H7 (cell line): ENCODE data around the gene FUT8. TPM values are rescaled to one million over a fixed set of nuclear protein-coding genes. Genes with fewer than 3 reads are reported as not detected.

Experiments used
- DNase-seq: peaks from one replicate; pipeline ENCODE4 v3.0.0; 2012
- H3K27me3 ChIP-seq: 2 replicates; pipeline ENCODE4 v1.6.0; 2011; ENCODE audit warnings: mild to moderate bottlenecking, low read length; ENCODE audit not compliant: control insufficient read depth, insufficient read depth
- H3K36me3 ChIP-seq: replicated peaks from 2 replicates; pipeline ENCODE4 v1.5.1; 2011; ENCODE audit warnings: low read length; ENCODE audit not compliant: control insufficient read depth, insufficient read depth
- H3K4me3 ChIP-seq: 2 replicates; pipeline ENCODE4 v1.5.1; 2011; ENCODE audit warnings: low read depth, mild to moderate bottlenecking, control low read depth, low read length, moderate library complexity; ENCODE audit not compliant: insufficient read depth
- total RNA-seq: library from RNA; depleted of rRNA; stranded (reverse); fragments of >200 nt; shearing (Covaris generic); gene quantifications from 2 replicates; pipeline ENCODE4 v1.2.3, GENCODE V29; 2014

The FUT8 gene
- total RNA-seq, 1 experiment from 2014 or later: 34.9 TPM

DNA sequence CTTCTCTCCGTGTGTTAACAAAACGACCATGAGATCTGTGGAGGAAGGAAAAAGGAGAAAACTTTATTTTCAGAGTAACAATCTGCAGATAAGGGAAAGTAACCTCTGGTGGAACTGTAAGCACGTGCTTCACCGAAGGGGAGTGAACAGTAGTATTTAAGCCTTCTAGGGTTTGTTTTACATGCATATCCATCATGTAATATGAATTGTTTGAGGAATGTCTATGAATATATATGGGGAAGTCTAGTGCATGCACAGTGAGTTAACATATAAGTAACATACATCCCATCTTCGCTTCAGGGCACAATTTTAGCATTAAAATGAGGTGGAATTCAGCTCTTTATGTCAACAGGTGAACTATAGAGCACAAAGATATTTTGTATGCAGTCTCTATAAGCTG is 101.1 kb downstream of the FUT8 start:
- H3K4me3 ChIP-seq: no peak overlapping the region
- no peak for DNase-seq
- H3K27me3 ChIP-seq: peaks cover 8% of the 10 kb centered on the region
- no peaks in the 10 kb centered on the region for H3K36me3 ChIP-seq

DNA sequence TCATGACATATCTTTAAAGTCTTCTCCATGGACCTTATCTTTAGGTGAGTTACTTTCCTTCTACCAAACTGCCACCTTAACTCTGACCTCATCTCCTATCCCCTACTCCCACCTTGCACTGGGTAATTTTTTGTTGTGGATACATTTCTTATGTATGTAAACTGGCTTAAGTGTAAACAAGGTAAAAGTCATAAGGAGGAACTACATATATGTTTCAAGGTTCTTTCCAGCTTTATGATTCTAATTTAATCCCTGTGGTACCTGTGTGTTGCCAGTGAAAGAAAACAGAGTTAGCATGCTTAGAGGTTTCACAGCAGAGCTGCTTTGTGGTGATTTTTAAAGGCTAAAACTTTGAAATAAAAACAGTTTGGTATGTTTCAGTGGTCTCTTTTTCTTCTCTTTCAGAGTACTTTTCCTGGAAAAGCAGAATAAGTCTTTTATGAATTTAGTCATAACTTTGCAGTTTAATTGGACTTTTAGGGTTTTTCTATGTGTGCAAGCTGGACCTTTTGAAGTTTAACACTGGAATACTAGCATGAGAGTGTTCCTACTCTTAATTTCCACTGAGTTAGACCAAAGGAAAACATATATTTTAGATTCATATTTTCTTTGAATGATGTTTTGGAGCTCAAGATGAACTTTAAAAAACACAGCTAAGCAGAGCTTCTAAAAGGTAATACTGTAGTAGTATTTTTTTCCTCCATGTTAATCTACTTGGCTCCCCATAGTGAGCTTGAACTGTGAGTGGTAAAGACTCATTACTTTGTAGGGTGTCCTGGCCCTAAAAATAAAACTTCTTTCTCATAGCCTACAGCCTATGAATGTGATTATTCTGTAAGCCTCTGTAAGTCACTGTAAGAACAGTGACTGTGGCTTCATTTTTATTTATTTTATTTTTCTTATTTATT is 105.4 kb downstream of the FUT8 start:
- Histone ChIP-seq H3K36me3 (no peaks in the 10 kb centered on the region), H3K4me3 (no peak overlapping the region), H3K27me3 (no peaks in the 10 kb centered on the region)
- DNase-seq: no peak

DNA sequence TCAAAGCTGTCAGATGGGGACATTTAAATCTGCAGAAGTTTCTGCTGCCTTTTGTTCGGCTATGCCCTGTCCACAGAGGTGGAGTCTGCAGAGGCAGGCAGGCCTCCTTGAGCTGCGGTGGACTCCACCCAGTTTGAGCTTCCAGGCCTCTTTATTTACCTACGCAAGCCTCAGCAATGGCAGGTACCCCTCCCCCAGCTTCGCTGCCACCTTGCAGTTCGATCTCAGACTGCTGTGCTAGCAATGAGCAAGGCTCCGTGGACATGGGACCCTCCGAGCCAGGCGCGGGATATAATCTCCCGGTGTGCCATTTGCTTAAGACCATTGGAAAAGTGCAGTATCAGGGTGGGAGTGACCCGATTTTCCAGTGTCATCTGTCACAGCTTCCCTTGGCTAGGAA is 115.5 kb downstream of the FUT8 start:
- H3K36me3 ChIP-seq: no peaks in the 10 kb centered on the region
- no peak for DNase-seq
- no peak overlapping the region for H3K4me3 ChIP-seq
- no peaks in the 10 kb centered on the region for H3K27me3 ChIP-seq

DNA sequence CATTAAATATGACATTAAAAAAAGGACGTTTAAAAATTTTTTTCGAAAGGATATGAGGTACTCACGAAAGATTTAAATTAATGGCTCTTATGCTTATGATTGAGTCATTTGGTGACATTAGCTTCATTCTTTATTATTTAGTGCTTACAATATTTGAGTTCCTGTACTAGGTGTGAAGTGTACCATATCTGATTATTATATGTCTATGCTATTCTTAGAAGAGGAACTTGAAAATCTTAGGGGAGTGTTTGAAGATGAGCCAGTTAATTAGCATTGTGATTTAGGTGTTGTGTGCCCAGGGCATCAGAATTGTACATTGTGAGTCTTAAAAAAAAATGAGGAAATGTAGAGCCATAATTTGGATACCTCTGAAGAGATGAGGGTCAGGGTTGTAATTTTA is 118.6 kb downstream of the FUT8 start:
- DNase-seq: no peak
- Histone ChIP-seq H3K27me3 (no peaks in the 10 kb centered on the region), H3K4me3 (no peak overlapping the region), H3K36me3 (no peaks in the 10 kb centered on the region)

DNA sequence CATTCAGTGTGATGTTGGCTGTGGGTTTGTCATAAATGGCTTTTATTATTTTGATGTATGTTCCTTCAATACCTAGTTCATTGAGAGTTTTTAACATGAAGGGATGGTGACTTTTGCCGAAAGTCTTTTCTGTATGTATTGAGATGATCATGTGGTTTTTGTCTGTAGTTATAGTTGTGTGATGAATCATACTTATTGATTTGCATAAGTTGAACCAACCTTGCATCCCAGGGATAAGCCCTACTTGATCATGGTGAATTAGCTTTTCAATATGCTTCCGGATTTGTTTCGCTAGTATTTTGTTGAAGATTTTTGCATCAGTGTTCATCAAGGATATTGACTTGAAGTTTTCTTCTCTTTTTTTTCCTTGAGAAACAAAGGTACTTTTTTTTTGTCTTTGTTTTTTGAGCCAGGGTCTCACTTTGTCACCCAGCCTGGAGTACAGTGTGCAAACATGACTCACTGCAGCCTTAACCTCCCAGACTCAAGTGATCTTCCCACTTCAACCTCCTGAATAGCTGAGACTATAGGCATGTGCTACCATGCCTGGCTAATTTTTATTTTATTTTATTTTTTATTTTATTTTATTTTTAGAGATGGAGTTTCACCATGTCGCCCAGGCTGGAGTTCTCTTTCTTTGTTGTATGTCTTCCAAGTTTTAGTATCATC is 121.3 kb downstream of the FUT8 start:
- H3K36me3 ChIP-seq: no peaks in the 10 kb centered on the region
- no peaks in the 10 kb centered on the region for H3K27me3 ChIP-seq
- H3K4me3 ChIP-seq: no peak overlapping the region
- DNase-seq: no peak

DNA sequence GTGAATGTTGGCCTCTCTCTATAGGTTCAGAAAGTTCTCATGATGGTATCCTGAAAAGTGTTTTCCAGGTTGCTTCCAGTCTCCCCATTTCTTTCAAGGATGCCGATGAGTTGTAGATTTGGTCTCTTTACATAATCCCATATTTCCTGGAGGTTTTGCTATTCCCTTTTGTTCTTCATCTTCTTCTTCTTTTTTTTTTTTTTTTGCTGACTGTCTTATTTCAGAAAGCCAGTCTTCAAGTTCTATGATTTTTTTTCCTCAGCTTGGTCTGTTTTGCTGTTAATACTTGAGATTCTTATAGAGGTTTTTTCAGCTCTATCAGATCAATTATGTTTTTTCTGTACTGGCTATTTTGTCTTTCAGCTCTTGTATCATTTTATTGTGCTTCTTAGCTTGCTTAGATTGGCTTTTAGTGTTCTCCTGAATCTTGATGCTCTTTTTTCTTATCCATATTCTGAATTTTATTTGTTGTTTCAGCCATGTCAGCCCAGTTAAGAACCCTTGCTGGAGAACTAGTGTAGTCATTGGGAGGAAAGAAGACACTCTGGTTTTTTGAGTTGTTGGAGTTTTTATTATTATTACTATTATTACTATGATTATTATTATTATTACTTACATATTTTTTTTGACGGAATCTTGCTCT is 124.4 kb downstream of the FUT8 start:
- Histone ChIP-seq H3K36me3 (no peaks in the 10 kb centered on the region), H3K27me3 (no peaks in the 10 kb centered on the region), H3K4me3 (no peak overlapping the region)
- DNase-seq: no peak

DNA sequence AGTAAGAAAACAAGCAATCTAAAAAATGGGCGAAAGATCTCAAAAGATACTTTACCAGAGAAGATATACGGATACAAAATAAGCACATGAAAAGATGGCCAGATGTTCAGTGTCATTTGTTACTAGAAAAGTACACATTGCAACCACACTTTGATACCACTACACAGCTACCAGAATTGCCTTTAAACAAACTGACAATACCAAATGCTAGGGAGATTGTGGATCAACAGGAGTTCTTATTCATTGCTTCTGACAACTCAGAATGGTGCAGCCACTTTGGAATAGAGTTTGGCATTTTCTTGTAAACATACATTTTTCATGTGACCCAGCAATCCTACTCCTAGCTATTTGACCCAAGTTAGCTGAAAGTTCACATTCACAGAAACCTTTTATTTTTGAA is 136.3 kb downstream of the FUT8 start:
- Histone ChIP-seq H3K27me3 (no peaks in the 10 kb centered on the region), H3K4me3 (no peak overlapping the region), H3K36me3 (no peaks in the 10 kb centered on the region)
- no peak for DNase-seq

DNA sequence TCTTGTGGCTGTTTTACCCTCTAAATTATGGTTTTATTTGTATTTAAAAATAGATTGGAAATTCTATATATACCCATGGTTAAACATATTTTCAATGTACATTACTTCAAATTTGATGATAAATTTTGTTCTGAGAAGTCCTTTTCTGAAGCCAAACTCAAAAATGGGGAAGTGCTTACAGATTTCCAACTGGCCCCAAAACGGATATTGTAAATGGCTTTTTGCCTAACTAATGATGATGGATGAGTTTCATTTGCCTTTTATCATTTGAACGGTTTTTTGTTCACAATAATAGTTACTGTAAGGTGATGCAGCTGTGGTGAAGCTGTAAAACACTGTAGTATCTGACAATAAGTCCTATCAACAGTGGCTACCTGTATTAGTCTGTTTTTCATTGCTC is 136.9 kb downstream of the FUT8 start:
- no peak for DNase-seq
- H3K4me3 ChIP-seq: no peak overlapping the region
- H3K36me3 ChIP-seq: no peaks in the 10 kb centered on the region
- no peaks in the 10 kb centered on the region for H3K27me3 ChIP-seq

DNA sequence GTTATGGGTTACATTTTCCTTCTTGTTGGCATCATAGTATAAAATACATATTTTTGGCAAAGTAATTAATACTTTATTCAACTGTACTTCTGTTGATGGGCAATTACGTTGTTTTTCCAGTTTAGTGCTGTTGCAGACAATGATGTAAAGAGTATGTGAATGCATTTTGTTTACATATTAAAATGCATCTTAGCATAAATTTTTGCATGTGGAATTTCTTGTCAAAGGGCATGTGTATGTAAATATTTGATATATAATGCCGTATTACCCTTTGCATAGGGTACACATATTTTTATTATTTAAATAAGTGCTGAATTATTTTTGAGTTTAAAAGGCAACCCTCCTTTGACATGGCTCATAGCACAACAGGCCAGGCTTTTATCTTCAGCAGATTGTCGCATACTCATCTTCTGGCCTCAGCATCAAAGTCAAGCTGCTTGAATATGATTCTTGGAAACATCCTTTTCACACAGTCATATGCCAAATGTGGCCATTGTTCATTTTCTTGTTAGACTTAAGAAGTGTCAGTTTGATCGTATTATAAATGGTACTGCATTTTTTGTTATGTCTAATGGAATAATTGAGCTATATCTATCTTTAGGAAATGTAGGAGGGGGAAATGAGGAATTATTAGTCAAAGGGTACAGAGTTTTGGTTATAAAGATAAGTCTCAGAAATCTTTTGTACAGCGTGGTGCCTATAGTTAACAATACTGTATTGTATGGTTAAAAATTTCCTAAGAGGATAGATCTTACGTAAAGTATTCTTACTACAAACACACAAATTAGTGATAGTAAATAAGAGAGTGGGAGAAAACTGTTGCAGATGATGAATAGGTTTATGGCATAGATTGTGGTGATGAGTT is 138.5 kb downstream of the FUT8 start:
- DNase-seq: no peak
- Histone ChIP-seq H3K4me3 (no peak overlapping the region), H3K36me3 (no peaks in the 10 kb centered on the region), H3K27me3 (no peaks in the 10 kb centered on the region)

DNA sequence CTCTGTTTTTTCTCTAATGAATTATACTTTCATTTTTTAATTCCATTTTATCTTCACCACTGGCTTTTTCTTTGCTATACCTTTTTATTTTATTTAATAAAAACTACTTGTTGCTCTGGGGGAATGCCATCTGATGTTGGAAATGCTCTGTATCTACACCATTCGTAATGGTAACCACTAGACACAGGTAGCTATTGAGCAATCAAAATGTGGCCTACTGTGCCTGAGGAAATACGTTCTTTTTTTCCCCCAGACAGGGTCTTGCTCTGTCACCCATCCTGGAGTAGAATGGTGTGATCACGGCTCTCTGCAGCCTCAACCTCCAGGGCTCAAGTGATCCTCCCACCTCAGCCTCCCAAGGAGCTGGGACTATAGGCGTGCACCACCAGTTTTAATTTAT is 140.2 kb downstream of the FUT8 start:
- Histone ChIP-seq H3K27me3 (no peaks in the 10 kb centered on the region), H3K4me3 (no peak overlapping the region), H3K36me3 (no peaks in the 10 kb centered on the region)
- DNase-seq: no peak

DNA sequence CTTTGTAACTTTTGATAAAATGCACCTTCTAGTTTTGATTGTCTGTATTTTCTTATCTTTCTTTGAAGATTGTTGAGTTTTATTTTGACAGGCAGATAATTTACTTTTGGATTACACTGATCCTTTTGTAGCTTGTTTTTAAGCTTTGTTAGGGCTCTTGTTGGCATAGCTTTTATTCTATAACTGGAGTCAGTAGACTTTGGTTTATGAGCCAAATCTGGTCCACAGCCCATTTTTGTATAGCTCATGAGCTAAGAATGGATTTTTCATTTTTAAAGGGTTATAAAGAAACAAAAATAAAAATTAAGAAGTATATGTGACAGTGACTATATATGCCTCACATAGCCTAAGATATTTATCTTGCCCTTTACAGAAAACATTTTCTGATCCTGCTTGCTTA is 142.3 kb downstream of the FUT8 start:
- Histone ChIP-seq H3K4me3 (no peak overlapping the region), H3K27me3 (no peaks in the 10 kb centered on the region), H3K36me3 (no peaks in the 10 kb centered on the region)
- no peak for DNase-seq

DNA sequence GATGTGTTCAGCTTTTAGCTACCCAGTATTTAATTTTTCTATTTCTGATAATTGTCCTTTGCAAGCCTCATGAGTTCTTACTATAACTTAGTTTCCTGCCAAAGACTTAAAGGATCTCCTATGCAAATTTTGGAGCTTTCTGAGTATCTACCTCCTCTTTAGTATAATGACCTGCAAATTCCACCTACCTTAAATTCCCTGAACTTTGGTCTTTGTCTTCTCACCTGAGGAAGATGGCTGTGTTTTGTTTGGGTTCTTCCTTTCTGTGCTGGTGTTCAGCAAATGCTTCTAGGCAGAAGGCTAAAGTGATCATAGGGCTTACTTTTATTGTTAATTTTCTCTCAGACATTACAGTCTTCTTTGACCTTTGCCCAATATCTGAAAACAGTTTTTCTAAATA is 142.8 kb downstream of the FUT8 start:
- Histone ChIP-seq H3K36me3 (no peaks in the 10 kb centered on the region), H3K4me3 (no peak overlapping the region), H3K27me3 (no peaks in the 10 kb centered on the region)
- DNase-seq: no peak

DNA sequence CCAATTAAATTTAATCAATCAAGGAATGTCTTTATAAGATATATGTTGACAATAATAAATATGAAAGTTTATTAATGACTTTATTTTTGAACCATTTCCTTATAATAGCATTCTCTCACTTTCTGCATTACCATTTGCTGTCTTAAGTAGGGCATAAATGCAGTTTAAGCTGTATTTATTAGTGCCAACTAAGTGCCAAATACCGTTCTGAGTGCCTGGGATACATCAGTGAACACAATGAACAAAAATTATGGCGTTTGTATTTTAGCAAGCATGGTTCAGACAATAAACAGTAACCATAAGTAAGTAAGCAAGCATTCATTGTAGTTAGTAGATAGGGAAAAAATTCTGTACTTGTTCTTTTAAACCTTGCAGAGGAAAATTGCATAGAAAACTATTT is 145.8 kb downstream of the FUT8 start:
- no peak overlapping the region for H3K4me3 ChIP-seq
- H3K36me3 ChIP-seq: no peaks in the 10 kb centered on the region
- H3K27me3 ChIP-seq: no peaks in the 10 kb centered on the region
- DNase-seq: no peak

DNA sequence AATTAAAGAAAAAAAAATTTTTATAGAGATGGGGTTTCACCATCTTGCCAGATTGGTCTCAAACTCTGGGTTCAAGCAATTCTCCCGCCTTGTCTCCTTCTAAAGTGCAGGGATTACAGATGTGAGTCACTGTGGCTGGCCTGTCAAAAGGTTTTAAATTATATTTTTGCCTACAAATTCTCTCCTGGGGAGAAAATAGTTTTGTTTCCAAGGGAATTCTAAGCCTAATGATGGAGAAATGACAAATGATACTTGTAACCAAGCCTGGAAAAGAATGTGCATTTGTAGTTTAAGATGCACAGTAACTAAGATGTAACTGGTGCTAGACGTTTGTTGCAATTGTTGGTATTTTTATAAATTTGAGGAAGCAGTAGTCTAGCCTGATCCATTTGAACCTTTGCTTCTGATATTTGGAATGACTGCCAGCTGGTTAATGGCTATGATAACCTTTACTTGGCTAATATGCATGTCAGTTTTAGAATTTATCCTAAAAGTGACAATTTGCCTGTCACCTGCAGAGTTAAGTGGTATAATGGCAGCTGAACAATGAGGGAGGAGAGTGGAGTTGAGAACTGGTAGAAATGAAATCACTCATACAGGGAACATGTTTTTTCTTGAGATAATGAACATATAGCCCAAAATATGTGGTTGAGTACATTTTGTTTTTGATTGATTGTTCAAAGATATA is 148.0 kb downstream of the FUT8 start:
- DNase-seq: no peak
- H3K36me3 ChIP-seq: no peaks in the 10 kb centered on the region
- no peaks in the 10 kb centered on the region for H3K27me3 ChIP-seq
- no peak overlapping the region for H3K4me3 ChIP-seq
